Transverse colon (tissue), 4 donors: ENCODE data around the gene CRK. TPM values are rescaled to one million over a fixed set of nuclear protein-coding genes. Genes with fewer than 3 reads are reported as not detected.

Experiments
- DNase-seq: peaks from one replicate; pipeline ENCODE4 v3.0.0-alpha.2; 2019
- H3K27ac ChIP-seq, 4 donors: fragments of 200-600 bp; sonication (generic); 2 replicates each; pipeline ENCODE4 v1.5.1; 2016 to 2018; ENCODE audit warnings: inconsistent platforms in 4 of 4
- H3K27me3 ChIP-seq: fragments of 200-600 bp; sonication (generic); 2 replicates; pipeline ENCODE4 v1.5.1; 2017; ENCODE audit warnings: inconsistent platforms
- H3K36me3 ChIP-seq, 4 donors: fragments of 200-600 bp; sonication (generic); 2 replicates each; pipeline ENCODE4 v1.5.1; 2017 to 2019; ENCODE audit warnings: inconsistent platforms in 4 of 4
- H3K4me1 ChIP-seq, 4 donors: fragments of 200-600 bp; sonication (generic); 2 replicates each; pipeline ENCODE4 v1.5.1; 2017 to 2020; ENCODE audit warnings: inconsistent platforms in 4 of 4
- H3K4me3 ChIP-seq, 4 donors: fragments of 200-600 bp; sonication (generic); 1 replicate in 1 of 4; 2 replicates in 3 of 4; pipeline versions ENCODE4 v1.5.1 to v1.6.1; 2017 to 2019; ENCODE audit warnings: inconsistent platforms in 4 of 4
- H3K9me3 ChIP-seq, 2 donors: fragments of 200-600 bp; sonication (generic); 2 replicates each; pipeline ENCODE4 v1.5.1; 2017 to 2019; ENCODE audit warnings: inconsistent platforms in 2 of 2
- EP300 ChIP-seq: sonication (generic); formaldehyde crosslinking; IDR thresholded peaks from one replicate; pipeline ENCODE4 v1.6.1; 2017; ENCODE audit warnings: antibody characterized with exemption, low read depth
- POLR2A ChIP-seq: fragments of 450-650 bp; IDR thresholded peaks from one replicate; pipeline ENCODE4 v1.6.1; 2016; ENCODE audit warnings: antibody characterized with exemption, mild to moderate bottlenecking, moderate library complexity
- POLR2AphosphoS5 ChIP-seq, 3 donors: sonication (generic); formaldehyde crosslinking; IDR thresholded peaks; one replicate each; pipeline ENCODE4 v1.6.1; 2016; ENCODE audit warnings: antibody characterized with exemption in 3 of 3
- WGBS, 2 donors: methylation state at CpG; one replicate each; pipeline ENCODE4 v1.1.5; 2018; ENCODE audit warnings: low coverage in 1 of 2; 5-methylcytosine and 5-hydroxymethylcytosine counted together
- in situ Hi-C, 4 donors: fragments of 200-750 bp; cut with MboI; loops; one replicate each; pipeline versions ENCODE4 v1.15.0 to v1.15.1; 2017; ENCODE audit warnings: low sequenced_read_pairs in 3 of 4, low pct_ligation_motif_present in 1 of 4, low pct_unique_long_range_greater_than_20kb in 1 of 4
- intact Hi-C: fragments of 100-400 bp; cut with DNase I; formaldehyde crosslinking; loops from one replicate; pipeline ENCODE4 v1.15.1; 2023; ENCODE audit warnings: low total_unique reads
- total RNA-seq, 4 donors: library from RNA; depleted of rRNA; stranded (reverse); fragments of >200 nt; gene quantifications; one replicate each; pipeline ENCODE4 v1.1.0, GENCODE V29; 2016
- TF ChIP-seq, protein P1 (sequence below), 5 experiments: fragments of 200-600 bp in 3 of 5; fragments of 450-650 bp in 2 of 5; sonication (generic) in 3 of 5; IDR thresholded peaks; 1 replicate in 2 of 5; 2 replicates in 3 of 5; pipeline ENCODE4 v1.5.1; 2016 to 2017; ENCODE audit warnings: antibody characterized with exemption in 5 of 5, inconsistent platforms in 3 of 5, mild to moderate bottlenecking in 2 of 5, moderate library complexity in 1 of 5

CRK gene
- total RNA-seq, 4 donors from 2014 or later: 33.4 to 95.3 (median 63.4) TPM

DNA sequence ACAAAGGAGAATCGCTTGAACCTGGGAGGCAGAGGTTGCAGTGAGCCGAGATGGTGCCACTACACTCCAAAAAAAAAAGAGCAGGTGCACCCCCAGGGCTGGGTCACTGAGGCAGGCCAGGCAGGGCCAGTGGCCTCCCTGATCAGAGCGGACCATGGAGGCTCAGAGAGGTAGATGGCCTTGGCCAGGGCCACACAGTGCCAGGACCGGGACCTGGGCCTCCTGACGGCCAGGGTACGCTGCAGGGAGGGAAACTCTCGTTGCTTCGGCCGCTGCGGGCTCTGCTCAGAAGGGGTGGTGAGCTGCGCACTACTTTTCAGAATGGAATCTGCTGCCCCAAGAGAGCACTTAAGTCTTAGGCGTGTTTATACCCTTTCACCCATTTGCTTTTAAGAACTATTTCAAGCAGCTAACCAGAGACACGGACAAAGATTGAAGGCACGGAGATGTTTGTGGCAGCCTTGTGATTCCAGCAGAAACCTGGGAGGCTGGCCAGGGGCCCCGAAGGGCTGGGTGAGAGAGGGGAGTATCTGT lies 19.4 kb upstream of the CRK start:
- H3K27me3 ChIP-seq: no peaks in the 10 kb centered on the region
- intact Hi-C loops: no loop called here
- no peak overlapping the region for H3K27ac ChIP-seq
- in situ Hi-C loops: no loop called here
- WGBS, 2 donors: 94% methylated on average over 15 of the region's 15 CpGs; no CpG with 5 or more reads in 1 of the 2 donors
- TF ChIP-seq EP300 (no peak), POLR2A (no peak), POLR2AphosphoS5 (IDR thresholded peaks at IDR 0.05) (no peak)
- TF ChIP-seq, protein P1, sequence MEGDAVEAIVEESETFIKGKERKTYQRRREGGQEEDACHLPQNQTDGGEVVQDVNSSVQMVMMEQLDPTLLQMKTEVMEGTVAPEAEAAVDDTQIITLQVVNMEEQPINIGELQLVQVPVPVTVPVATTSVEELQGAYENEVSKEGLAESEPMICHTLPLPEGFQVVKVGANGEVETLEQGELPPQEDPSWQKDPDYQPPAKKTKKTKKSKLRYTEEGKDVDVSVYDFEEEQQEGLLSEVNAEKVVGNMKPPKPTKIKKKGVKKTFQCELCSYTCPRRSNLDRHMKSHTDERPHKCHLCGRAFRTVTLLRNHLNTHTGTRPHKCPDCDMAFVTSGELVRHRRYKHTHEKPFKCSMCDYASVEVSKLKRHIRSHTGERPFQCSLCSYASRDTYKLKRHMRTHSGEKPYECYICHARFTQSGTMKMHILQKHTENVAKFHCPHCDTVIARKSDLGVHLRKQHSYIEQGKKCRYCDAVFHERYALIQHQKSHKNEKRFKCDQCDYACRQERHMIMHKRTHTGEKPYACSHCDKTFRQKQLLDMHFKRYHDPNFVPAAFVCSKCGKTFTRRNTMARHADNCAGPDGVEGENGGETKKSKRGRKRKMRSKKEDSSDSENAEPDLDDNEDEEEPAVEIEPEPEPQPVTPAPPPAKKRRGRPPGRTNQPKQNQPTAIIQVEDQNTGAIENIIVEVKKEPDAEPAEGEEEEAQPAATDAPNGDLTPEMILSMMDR (IDR thresholded peaks at IDR 0.05): no peak
- H3K4me1 ChIP-seq: no peaks in the 10 kb centered on the region
- DNase-seq: no peak
- H3K36me3 ChIP-seq: peaks cover 0 to 49% (median 19%) of the 10 kb centered on the region in 4 donors
- H3K4me3 ChIP-seq: no peak overlapping the region
- H3K9me3 ChIP-seq: no peaks in the 10 kb centered on the region

DNA sequence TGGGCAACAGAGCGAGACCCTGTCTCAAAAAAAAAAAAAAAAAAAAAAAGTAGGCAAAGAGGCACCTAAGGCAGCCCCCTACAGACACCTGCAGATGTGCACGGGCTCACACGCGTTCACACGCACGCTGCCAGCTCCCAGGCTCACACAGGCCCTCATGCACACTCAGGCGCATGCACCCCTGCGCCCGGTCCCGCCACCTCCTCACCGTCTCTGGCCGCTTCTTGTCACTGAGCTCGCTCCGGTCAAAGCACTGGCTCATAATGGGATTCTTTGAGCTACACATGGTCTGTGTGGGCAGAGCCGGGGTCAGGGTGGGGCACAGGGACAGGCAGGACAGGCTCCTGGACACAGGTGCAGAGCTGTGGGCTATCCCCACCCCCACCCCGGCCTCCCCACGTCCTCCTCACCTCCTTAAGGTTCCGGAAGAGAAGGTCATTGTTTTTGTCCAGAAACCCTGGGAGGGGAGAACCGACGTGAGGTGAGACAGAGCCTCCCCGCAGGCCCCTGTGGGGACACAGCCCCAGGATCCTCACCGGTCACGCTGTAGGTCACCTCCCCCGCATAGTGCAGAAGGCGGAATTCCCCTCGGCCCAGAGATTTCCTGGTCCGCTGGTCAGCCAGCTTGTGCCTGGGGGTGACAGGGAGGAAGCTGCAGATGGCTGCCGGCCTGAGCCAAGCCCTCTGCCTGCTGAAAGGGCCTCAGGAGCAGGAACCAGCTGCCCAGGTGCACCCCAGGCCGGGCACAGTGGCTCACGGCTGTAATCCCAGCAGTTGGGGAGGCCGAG lies 18.6 kb upstream of the CRK start:
- no peak overlapping the region for H3K4me3 ChIP-seq
- no peaks in the 10 kb centered on the region for H3K4me1 ChIP-seq
- peaks cover 0 to 50% (median 23%) of the 10 kb centered on the region in 4 donors for H3K36me3 ChIP-seq
- DNase-seq: no peak
- WGBS, 2 donors: 85 to 88% methylated on average over 14 to 31 of the region's 31 CpGs
- TF ChIP-seq, protein P1 (IDR thresholded peaks at IDR 0.05): no peak
- TF ChIP-seq POLR2AphosphoS5 (IDR thresholded peaks at IDR 0.05): no peak
- no peak for TF ChIP-seq POLR2A
- no peak for TF ChIP-seq EP300
- in situ Hi-C loops: no loop called here
- intact Hi-C loops: no loop called here
- no peak overlapping the region for H3K27ac ChIP-seq
- H3K9me3 ChIP-seq: no peaks in the 10 kb centered on the region
- no peaks in the 10 kb centered on the region for H3K27me3 ChIP-seq

DNA sequence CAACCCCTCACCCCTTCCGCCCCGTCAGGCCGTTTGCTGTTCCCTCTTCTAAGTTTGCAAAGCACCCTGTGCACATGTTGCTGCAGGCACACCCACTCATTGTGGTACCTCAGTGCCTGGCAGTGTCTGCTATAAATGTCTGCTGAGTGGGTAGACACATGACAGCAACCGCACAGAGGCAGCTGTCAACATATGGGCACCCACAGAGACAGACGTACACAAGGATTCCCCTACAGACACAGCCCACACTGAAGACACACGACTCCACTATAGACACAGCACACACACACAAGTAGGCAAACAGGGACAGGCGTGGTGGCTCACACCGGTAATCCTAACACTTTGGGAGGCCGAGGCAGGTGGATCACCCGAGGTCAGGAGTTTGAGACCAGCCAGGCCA lies 17.8 kb upstream of the CRK start:
- H3K36me3 ChIP-seq: peaks cover 0 to 48% (median 23%) of the 10 kb centered on the region in 4 donors
- H3K27me3 ChIP-seq: no peaks in the 10 kb centered on the region
- no peaks in the 10 kb centered on the region for H3K9me3 ChIP-seq
- H3K4me1 ChIP-seq: no peaks in the 10 kb centered on the region
- DNase-seq: no peak
- in situ Hi-C loops (no loop called here), intact Hi-C loops (no loop called here)
- no peak overlapping the region for H3K4me3 ChIP-seq
- no peak overlapping the region for H3K27ac ChIP-seq
- 84% methylated on average over 10 of the region's 10 CpGs; no CpG with 5 or more reads in 1 of the 2 donors for WGBS, 2 donors
- TF ChIP-seq POLR2A (no peak), POLR2AphosphoS5 (IDR thresholded peaks at IDR 0.05) (no peak), EP300 (no peak)
- TF ChIP-seq, protein P1 (IDR thresholded peaks at IDR 0.05): no peak

DNA sequence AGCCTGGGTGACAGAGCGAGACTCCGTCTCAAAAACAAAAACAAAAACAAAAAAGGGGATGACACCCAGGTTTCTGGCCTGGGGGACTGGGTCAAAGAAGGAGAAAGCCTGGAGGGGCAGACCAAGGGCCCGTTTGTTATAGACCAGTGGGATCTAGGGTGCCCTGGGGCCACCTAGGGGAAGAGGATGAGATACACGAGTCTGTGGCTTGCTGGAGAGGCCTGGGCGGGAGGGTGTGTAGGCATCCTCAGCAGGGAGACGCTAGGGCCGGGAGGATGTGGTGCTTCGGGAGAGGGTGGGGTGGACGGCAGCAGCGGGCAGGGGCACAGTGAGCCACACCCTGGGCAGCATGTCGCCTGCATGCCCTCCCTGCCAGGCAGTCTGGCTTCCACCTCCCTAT lies 17.1 kb upstream of the CRK start:
- Histone ChIP-seq H3K27me3 (no peaks in the 10 kb centered on the region), H3K27ac (no peak overlapping the region), H3K4me3 (no peak overlapping the region), H3K9me3 (no peaks in the 10 kb centered on the region), H3K4me1 (no peaks in the 10 kb centered on the region), H3K36me3 (peaks cover 0 to 44% (median 21%) of the 10 kb centered on the region in 4 donors)
- in situ Hi-C loops (no loop called here), intact Hi-C loops (no loop called here)
- TF ChIP-seq POLR2AphosphoS5 (IDR thresholded peaks at IDR 0.05): no peak
- TF ChIP-seq, protein P1 (IDR thresholded peaks at IDR 0.05): no peak
- no peak for TF ChIP-seq POLR2A
- 17 to 78% methylated on average over 1 to 11 of the region's 11 CpGs for WGBS, 2 donors
- no peak for DNase-seq
